OCI-LY1 (cell line): ENCODE results near the gene RASGRF1.

Experiments
- H2AFZ ChIP-seq: fragments of 200-600 bp; sonication (generic), shearing (Covaris generic); 2 replicates; pipeline ENCODE4 v1.6.0; 2014; ENCODE audit warnings: antibody characterized with exemption, mild to moderate bottlenecking, low read length
- H3F3A ChIP-seq: fragments of 200-600 bp; sonication (generic), shearing (Covaris generic); 2 replicates; pipeline ENCODE4 v1.6.0; 2014; ENCODE audit warnings: mild to moderate bottlenecking, antibody characterized with exemption, low read length, moderate library complexity; ENCODE audit not compliant: insufficient read depth
- H3K27ac ChIP-seq: fragments of 200-600 bp; sonication (generic); 2 replicates; pipeline ENCODE4 v1.5.1; 2014; ENCODE audit warnings: low read length, mixed run types, mild to moderate bottlenecking, low read depth; ENCODE audit not compliant: poor library complexity, severe bottlenecking
- H3K27me3 ChIP-seq: fragments of 200-600 bp; sonication (generic); 2 replicates; pipeline ENCODE4 v1.6.0; 2014; ENCODE audit warnings: antibody characterized with exemption, mild to moderate bottlenecking, low read length, moderate library complexity; ENCODE audit not compliant: insufficient read depth
- H3K36me3 ChIP-seq: fragments of 200-600 bp; sonication (generic); 2 replicates; pipeline ENCODE4 v1.6.1; 2014; ENCODE audit warnings: mild to moderate bottlenecking, antibody characterized with exemption, low read length, moderate library complexity, mixed read lengths; ENCODE audit not compliant: insufficient read depth
- H3K4me1 ChIP-seq: fragments of 200-600 bp; sonication (generic); 2 replicates; pipeline ENCODE4 v1.5.1; 2014; ENCODE audit warnings: mild to moderate bottlenecking, low read length, moderate library complexity; ENCODE audit not compliant: insufficient read depth, severe bottlenecking
- H3K4me2 ChIP-seq: fragments of 200-600 bp; sonication (generic), shearing (Covaris generic); 2 replicates; pipeline ENCODE4 v1.6.1; 2014; ENCODE audit warnings: low read length
- H3K4me3 ChIP-seq: fragments of 200-600 bp; sonication (generic); 2 replicates; pipeline ENCODE4 v1.5.1; 2014; ENCODE audit warnings: low read length, low read depth, mild to moderate bottlenecking, mixed read lengths; ENCODE audit not compliant: poor library complexity, severe bottlenecking
- H3K79me2 ChIP-seq: fragments of 200-600 bp; shearing (Covaris generic); 2 replicates; pipeline ENCODE4 v1.6.1; 2016; ENCODE audit warnings: mixed run types, low read length, mixed read lengths; ENCODE audit not compliant: insufficient read depth
- H3K9ac ChIP-seq: fragments of 200-600 bp; sonication (generic), shearing (Covaris generic); 2 replicates; pipeline ENCODE4 v1.6.1; 2014; ENCODE audit warnings: mild to moderate bottlenecking, low read length, mixed read lengths
- H3K9me2 ChIP-seq: fragments of 200-600 bp; sonication (generic), shearing (Covaris generic); 2 replicates; pipeline ENCODE4 v1.6.1; 2014; ENCODE audit warnings: low read depth, mild to moderate bottlenecking, low read length, mixed read lengths
- H3K9me3 ChIP-seq: fragments of 200-600 bp; shearing (Covaris generic); 2 replicates; pipeline ENCODE4 v1.6.1; 2014; ENCODE audit warnings: low read length, mixed read lengths
- H4K20me1 ChIP-seq: fragments of 200-600 bp; sonication (generic), shearing (Covaris generic); 2 replicates; pipeline ENCODE4 v1.6.0; 2016; ENCODE audit warnings: mild to moderate bottlenecking, low read length; ENCODE audit not compliant: insufficient read depth
- EZH2 ChIP-seq: fragments of 200-600 bp; sonication (generic), shearing (Covaris generic); IDR thresholded peaks from 2 replicates; pipeline ENCODE4 v1.8.0; 2017; ENCODE audit warnings: borderline replicate concordance, mixed run types, mild to moderate bottlenecking, antibody characterized with exemption, low read length, moderate library complexity, mixed read lengths
- TF ChIP-seq, protein P1 (sequence below): fragments of 200-600 bp; sonication (generic), shearing (Covaris generic); IDR thresholded peaks from 2 replicates; pipeline ENCODE4 v1.5.1; 2017; ENCODE audit warnings: mild to moderate bottlenecking, antibody characterized with exemption, low read length, moderate library complexity, mixed read lengths

The RASGRF1 gene

DNA sequence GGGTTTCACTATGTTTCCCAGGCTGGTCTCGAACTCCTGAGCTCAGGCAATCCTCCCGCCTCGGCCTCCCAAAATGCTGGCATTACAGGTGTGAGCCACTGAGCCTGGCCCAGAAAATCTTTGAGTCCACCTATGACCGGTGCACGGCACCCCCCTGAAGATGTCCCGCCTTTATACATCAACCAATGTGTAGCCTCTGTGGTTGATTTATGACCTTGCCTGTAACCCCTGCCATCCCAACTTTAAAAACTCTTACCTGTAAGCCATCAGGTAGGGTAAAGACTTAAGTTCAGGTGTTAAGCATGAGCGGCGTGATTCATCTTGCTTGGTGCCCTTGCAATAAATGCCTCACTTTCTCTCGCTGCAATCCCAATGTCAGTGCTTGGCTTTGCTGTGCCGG, 131.2 kb downstream of the RASGRF1 start:
- Histone ChIP-seq H3K36me3 (no peaks in the 10 kb centered on the region; the same call in 1 of the 2 replicates), H3K4me2 (no peak overlapping the region), H3K79me2 (no peaks in the 10 kb centered on the region), H3K9me2 (no peaks in the 10 kb centered on the region), H3K27ac (no peak overlapping the region), H3K4me1 (no peaks in the 10 kb centered on the region), H3F3A (no peaks in the 10 kb centered on the region), H2AFZ (no peak overlapping the region), H4K20me1 (no peaks in the 10 kb centered on the region), H3K4me3 (no peak overlapping the region), H3K9me3 (no peaks in the 10 kb centered on the region), H3K27me3 (no peaks in the 10 kb centered on the region), H3K9ac (no peak overlapping the region)
- no peak for TF ChIP-seq EZH2
- TF ChIP-seq, protein P1, sequence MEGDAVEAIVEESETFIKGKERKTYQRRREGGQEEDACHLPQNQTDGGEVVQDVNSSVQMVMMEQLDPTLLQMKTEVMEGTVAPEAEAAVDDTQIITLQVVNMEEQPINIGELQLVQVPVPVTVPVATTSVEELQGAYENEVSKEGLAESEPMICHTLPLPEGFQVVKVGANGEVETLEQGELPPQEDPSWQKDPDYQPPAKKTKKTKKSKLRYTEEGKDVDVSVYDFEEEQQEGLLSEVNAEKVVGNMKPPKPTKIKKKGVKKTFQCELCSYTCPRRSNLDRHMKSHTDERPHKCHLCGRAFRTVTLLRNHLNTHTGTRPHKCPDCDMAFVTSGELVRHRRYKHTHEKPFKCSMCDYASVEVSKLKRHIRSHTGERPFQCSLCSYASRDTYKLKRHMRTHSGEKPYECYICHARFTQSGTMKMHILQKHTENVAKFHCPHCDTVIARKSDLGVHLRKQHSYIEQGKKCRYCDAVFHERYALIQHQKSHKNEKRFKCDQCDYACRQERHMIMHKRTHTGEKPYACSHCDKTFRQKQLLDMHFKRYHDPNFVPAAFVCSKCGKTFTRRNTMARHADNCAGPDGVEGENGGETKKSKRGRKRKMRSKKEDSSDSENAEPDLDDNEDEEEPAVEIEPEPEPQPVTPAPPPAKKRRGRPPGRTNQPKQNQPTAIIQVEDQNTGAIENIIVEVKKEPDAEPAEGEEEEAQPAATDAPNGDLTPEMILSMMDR = no peak

DNA sequence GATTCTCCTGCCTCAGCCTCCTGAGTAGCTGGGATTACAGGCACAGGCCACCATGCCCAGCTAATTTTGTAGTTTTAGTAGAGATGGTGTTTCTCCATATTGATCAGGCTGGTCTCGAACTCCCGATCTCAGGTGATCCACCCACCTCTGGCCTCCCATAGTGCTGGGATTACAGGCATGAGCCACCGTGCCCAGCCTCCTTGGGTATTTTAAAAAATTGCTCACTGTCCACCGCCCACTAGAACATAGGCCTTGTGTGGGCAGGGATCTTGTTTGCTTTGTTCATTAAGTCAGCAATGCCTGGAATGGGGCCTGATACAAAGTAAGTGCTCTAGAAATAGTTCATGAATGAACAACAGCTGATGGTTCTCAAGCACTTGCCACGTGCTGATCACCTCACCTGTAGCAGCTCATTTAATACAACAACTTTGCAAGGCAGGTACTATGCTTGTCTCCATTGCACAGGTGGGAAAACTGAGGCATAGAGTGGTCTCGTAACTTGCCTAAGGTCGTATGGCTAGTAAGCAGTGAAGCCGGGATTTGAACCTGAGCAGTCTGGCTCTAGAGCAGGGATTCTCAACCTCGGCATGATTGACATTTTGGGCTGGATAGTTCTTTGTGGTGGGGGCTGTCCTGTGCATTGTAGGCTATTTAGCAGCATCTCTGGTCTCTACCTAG, 133.0 kb downstream of the RASGRF1 start:
- H3K79me2 ChIP-seq = no peaks in the 10 kb centered on the region
- no peaks in the 10 kb centered on the region for H3K27me3 ChIP-seq
- H3F3A ChIP-seq = no peaks in the 10 kb centered on the region
- H2AFZ ChIP-seq = no peak overlapping the region
- no peaks in the 10 kb centered on the region for H3K9me3 ChIP-seq
- no peak overlapping the region for H3K4me3 ChIP-seq
- no peaks in the 10 kb centered on the region for H4K20me1 ChIP-seq
- no peaks in the 10 kb centered on the region for H3K4me1 ChIP-seq
- no peak overlapping the region for H3K27ac ChIP-seq
- H3K9me2 ChIP-seq = no peaks in the 10 kb centered on the region
- no peak overlapping the region for H3K9ac ChIP-seq
- no peak overlapping the region for H3K4me2 ChIP-seq
- no peak for TF ChIP-seq EZH2
- TF ChIP-seq, protein P1 = no peak
- no peaks in the 10 kb centered on the region; the same call in 1 of the 2 replicates for H3K36me3 ChIP-seq

DNA sequence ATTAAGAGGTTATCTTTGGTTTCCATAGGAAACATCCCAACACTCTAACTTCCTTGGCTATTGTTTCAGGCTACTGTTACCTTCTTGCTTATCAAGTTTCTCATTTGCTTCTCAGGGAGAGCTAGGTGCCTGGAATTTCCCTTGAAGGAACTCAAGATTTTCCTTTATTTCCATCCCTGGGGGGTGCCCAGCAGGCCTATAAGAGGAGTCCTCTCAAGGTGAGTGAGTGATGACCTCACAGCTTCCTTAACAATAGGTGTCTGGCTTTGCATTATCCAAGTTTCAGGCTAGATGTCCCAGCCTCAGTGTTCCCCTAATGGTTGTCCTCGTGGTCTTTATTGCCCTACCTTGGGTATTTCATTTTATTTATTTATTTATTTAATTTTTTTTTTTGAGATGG, 133.6 kb downstream of the RASGRF1 start:
- no peak overlapping the region for H3K9ac ChIP-seq
- no peak overlapping the region for H3K4me2 ChIP-seq
- no peaks in the 10 kb centered on the region for H3K27me3 ChIP-seq
- H2AFZ ChIP-seq = no peak overlapping the region
- H3K9me3 ChIP-seq = no peaks in the 10 kb centered on the region
- no peaks in the 10 kb centered on the region for H3F3A ChIP-seq
- TF ChIP-seq EZH2 = no peak
- TF ChIP-seq, protein P1 = no peak
- H3K9me2 ChIP-seq = no peaks in the 10 kb centered on the region
- no peaks in the 10 kb centered on the region for H3K79me2 ChIP-seq
- H4K20me1 ChIP-seq = no peaks in the 10 kb centered on the region
- no peak overlapping the region for H3K27ac ChIP-seq
- H3K4me3 ChIP-seq = no peak overlapping the region
- peaks cover 1% of the 10 kb centered on the region for H3K4me1 ChIP-seq
- H3K36me3 ChIP-seq = no peaks in the 10 kb centered on the region; the same call in 1 of the 2 replicates
